Osteocyte (in vitro differentiated cells): ENCODE results near the gene UPF3A. TPM values are rescaled to one million over a fixed set of nuclear protein-coding genes. Genes with fewer than 3 reads are reported as not detected.

Source experiments
- DNase-seq: peaks from one replicate; pipeline ENCODE4 v3.0.0; 2021; ENCODE audit warnings: mixed read lengths; ENCODE audit not compliant: unreplicated experiment; ENCODE audit errors: extremely low spot score
- H3K27ac Mint-ChIP-seq: one replicate; pipeline ENCODE4 v1.8.0; 2021; ENCODE audit warnings: mild to moderate bottlenecking, mixed read lengths; ENCODE audit not compliant: unreplicated experiment
- H3K27me3 Mint-ChIP-seq: one replicate; pipeline ENCODE4 v1.8.0; 2021; ENCODE audit warnings: mixed read lengths; ENCODE audit not compliant: unreplicated experiment
- H3K36me3 Mint-ChIP-seq: one replicate; pipeline ENCODE4 v1.8.0; 2021; ENCODE audit warnings: mixed read lengths; ENCODE audit not compliant: unreplicated experiment
- H3K4me1 Mint-ChIP-seq: one replicate; pipeline ENCODE4 v1.8.0; 2021; ENCODE audit warnings: mixed read lengths; ENCODE audit not compliant: unreplicated experiment
- H3K4me3 Mint-ChIP-seq: one replicate; pipeline ENCODE4 v1.8.0; 2021; ENCODE audit warnings: mild to moderate bottlenecking, moderate library complexity, mixed read lengths; ENCODE audit not compliant: unreplicated experiment
- H3K9me3 Mint-ChIP-seq: one replicate; pipeline ENCODE4 v1.8.0; 2021; ENCODE audit warnings: mixed read lengths; ENCODE audit not compliant: unreplicated experiment
- total RNA-seq: library from RNA; stranded (reverse); gene quantifications from 2 replicates; pipeline ENCODE4 v1.2.1, GENCODE V29; 2021
- TF ChIP-seq, protein P1 (sequence below): fragments of 200-600 bp; sonication (generic); IDR thresholded peaks from 2 replicates; pipeline ENCODE4 v1.5.0; 2021; ENCODE audit warnings: antibody characterized with exemption, mild to moderate bottlenecking, moderate library complexity

The UPF3A gene
- total RNA-seq, 1 donor from 2014 or later: 63.1 TPM

- no peaks in the 10 kb centered on the region for H3K9me3 Mint-ChIP-seq
These were observed 39.9 kb downstream of the UPF3A start for GRCh38 chr13:114321256-114321655.

GRCh38 chr13:114323349-114323748 is 41.9 kb downstream of the UPF3A start:
- H3K36me3 Mint-ChIP-seq: peaks cover 60% of the 10 kb centered on the region
- no peak overlapping the region for H3K4me3 Mint-ChIP-seq
- no peak overlapping the region for H3K27ac Mint-ChIP-seq
- H3K4me1 Mint-ChIP-seq: peaks cover 19% of the 10 kb centered on the region
- TF ChIP-seq, protein P1, sequence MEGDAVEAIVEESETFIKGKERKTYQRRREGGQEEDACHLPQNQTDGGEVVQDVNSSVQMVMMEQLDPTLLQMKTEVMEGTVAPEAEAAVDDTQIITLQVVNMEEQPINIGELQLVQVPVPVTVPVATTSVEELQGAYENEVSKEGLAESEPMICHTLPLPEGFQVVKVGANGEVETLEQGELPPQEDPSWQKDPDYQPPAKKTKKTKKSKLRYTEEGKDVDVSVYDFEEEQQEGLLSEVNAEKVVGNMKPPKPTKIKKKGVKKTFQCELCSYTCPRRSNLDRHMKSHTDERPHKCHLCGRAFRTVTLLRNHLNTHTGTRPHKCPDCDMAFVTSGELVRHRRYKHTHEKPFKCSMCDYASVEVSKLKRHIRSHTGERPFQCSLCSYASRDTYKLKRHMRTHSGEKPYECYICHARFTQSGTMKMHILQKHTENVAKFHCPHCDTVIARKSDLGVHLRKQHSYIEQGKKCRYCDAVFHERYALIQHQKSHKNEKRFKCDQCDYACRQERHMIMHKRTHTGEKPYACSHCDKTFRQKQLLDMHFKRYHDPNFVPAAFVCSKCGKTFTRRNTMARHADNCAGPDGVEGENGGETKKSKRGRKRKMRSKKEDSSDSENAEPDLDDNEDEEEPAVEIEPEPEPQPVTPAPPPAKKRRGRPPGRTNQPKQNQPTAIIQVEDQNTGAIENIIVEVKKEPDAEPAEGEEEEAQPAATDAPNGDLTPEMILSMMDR: no peak
- H3K9me3 Mint-ChIP-seq: no peaks in the 10 kb centered on the region
- DNase-seq: no peak
- no peaks in the 10 kb centered on the region for H3K27me3 Mint-ChIP-seq

More at GRCh38 chr13:114321256-114321655, 39.9 kb downstream of the UPF3A start:
- Mint-ChIP-seq H3K36me3 (peaks cover 55% of the 10 kb centered on the region), H3K4me3 (no peak overlapping the region), H3K4me1 (peaks cover 30% of the 10 kb centered on the region), H3K27ac (no peak overlapping the region), H3K27me3 (no peaks in the 10 kb centered on the region)
- no peak for DNase-seq
- TF ChIP-seq, protein P1: no peak

DNA sequence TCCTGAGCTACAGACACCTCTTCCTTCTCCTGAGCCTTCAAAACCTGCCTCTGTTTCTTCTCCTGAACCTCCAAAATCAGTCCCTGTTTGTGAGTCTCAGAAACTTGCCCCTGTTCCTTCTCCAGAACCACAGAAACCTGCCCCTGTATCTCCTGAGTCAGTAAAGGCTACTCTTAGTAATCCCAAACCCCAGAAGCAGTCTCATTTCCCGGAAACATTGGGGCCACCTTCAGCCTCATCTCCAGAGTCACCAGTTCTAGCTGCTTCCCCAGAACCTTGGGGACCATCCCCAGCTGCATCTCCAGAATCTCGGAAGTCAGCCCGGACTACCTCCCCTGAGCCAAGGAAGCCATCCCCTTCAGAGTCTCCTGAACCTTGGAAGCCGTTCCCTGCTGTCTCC is 42.9 kb downstream of the UPF3A start:
- Mint-ChIP-seq H3K36me3 (peaks cover 64% of the 10 kb centered on the region), H3K4me1 (peaks cover 10% of the 10 kb centered on the region), H3K9me3 (no peaks in the 10 kb centered on the region), H3K27ac (no peak overlapping the region), H3K4me3 (no peak overlapping the region), H3K27me3 (no peaks in the 10 kb centered on the region)
- DNase-seq: no peak
- TF ChIP-seq, protein P1: no peak

- no peaks in the 10 kb centered on the region for H3K9me3 Mint-ChIP-seq
- TF ChIP-seq, protein P1: no peak
- no peak overlapping the region for H3K27ac Mint-ChIP-seq
- H3K4me3 Mint-ChIP-seq: no peak overlapping the region
- H3K4me1 Mint-ChIP-seq: no peaks in the 10 kb centered on the region
- no peaks in the 10 kb centered on the region for H3K27me3 Mint-ChIP-seq
- H3K36me3 Mint-ChIP-seq: peaks cover 58% of the 10 kb centered on the region
- DNase-seq: no peak
These were observed 44.3 kb downstream of the UPF3A start for GRCh38 chr13:114325729-114326128.

GRCh38 chr13:114328034-114328433 is 46.6 kb downstream of the UPF3A start:
- Mint-ChIP-seq H3K27me3 (no peaks in the 10 kb centered on the region), H3K27ac (no peak overlapping the region), H3K9me3 (no peaks in the 10 kb centered on the region), H3K4me3 (no peak overlapping the region), H3K4me1 (no peaks in the 10 kb centered on the region), H3K36me3 (peaks cover 39% of the 10 kb centered on the region)
- no peak for DNase-seq
- TF ChIP-seq, protein P1: no peak
